Heart right ventricle (tissue), 16 donors: ENCODE data around the gene SAMD3. TPM values are rescaled to one million over a fixed set of nuclear protein-coding genes. Genes with fewer than 3 reads are reported as not detected.
"Not testable (repeated sequence)": the region's sequence is repeated elsewhere in the genome, so short reads cannot be mapped to it uniquely, and the experiment has no call there.

Experiments used
- ATAC-seq, 8 donors: fragments of 200-7000 bp; cut with Tn5 transposase; one replicate each; pipeline ENCODE4 v1.9.1; 2020; ENCODE audit warnings: mild to moderate bottlenecking in 8 of 8, moderate library complexity in 8 of 8, moderate number of reproducible peaks in 1 of 8
- DNase-seq, 2 donors: peaks; one replicate each; pipeline ENCODE4 v3.0.0-alpha.2; 2020
- H3K27ac ChIP-seq, 10 donors: fragments of 200-600 bp; sonication (generic) in 2 of 10; one replicate each; pipeline versions ENCODE4 v1.5.0 to v1.8.0; 2020 to 2022; ENCODE audit warnings: mild to moderate bottlenecking in 3 of 10
- H3K27me3 ChIP-seq, 7 donors: fragments of 200-600 bp; one replicate each; pipeline ENCODE4 v1.8.0; 2021 to 2022; ENCODE audit warnings: mild to moderate bottlenecking in 2 of 7
- H3K36me3 ChIP-seq, 9 donors: fragments of 200-600 bp; sonication (generic) in 1 of 9; one replicate each; pipeline versions ENCODE4 v1.5.0 to v1.8.0; 2020 to 2022; ENCODE audit warnings: mild to moderate bottlenecking in 2 of 9
- H3K4me1 ChIP-seq, 9 donors: fragments of 200-600 bp; sonication (generic) in 1 of 9; one replicate each; pipeline versions ENCODE4 v1.5.0 to v1.8.0; 2020 to 2022; ENCODE audit warnings: mild to moderate bottlenecking in 4 of 9
- H3K4me3 ChIP-seq, 10 donors: fragments of 200-600 bp; sonication (generic) in 2 of 10; one replicate each; pipeline versions ENCODE4 v1.5.0 to v1.8.0; 2020 to 2022; ENCODE audit warnings: mild to moderate bottlenecking in 7 of 10, moderate library complexity in 2 of 10
- H3K9me3 ChIP-seq, 11 donors: fragments of 200-600 bp in 10 of 11; sonication (generic) in 2 of 11; one replicate each; pipeline versions ENCODE4 v1.5.0 to v1.8.0; 2013 to 2022; ENCODE audit warnings: mild to moderate bottlenecking in 2 of 11, control low read depth in 1 of 11, moderate library complexity in 1 of 11
- whole genome bisulfite sequencing, 2 donors: extraction: QIAGEN DNeasy Blood & Tissue Kit; methylation state at CpG; one replicate each; pipeline ENCODE4 v1.1.7; 2013; ENCODE audit warnings: inconsistent platforms in 1 of 2; 5-methylcytosine and 5-hydroxymethylcytosine counted together
- intact Hi-C, 10 donors: fragments of 100-400 bp; cut with DNase I; formaldehyde crosslinking; loops; one replicate each; pipeline versions ENCODE4 v1.11.1 to v1.14.2; 2022
- polyA plus RNA-seq, 2 donors: library from polyadenylated mRNA; stranded (reverse); fragments of 200-250 nt; gene quantifications; one replicate each; pipeline ENCODE4 v1.2.3, GENCODE V29; 2013
- total RNA-seq, 10 donors: library from RNA; stranded (reverse); fragmentation: NEBNext Ultra II Directional in 3 of 10; extraction: Animal tissue kit (Norgen Biotek cat#: 25700) in 3 of 10; gene quantifications; one replicate each; pipeline versions ENCODE4 v1.2.1 to v1.2.4, GENCODE V29; 2021 to 2023
- TF ChIP-seq, protein P1 (sequence below), 9 donors: fragments of 200-600 bp; sonication (generic) in 2 of 9; IDR thresholded peaks; one replicate each; pipeline versions ENCODE4 v1.5.0 to v1.8.0; 2021 to 2022; ENCODE audit warnings: antibody characterized with exemption in 9 of 9, mild to moderate bottlenecking in 5 of 9, moderate library complexity in 1 of 9
- donor health status: Arrhythmogenic right ventricular cardiomyopathy.
- donor health status: ischemic (EF 13 %, LVEDD 7.1; RV severe dilation, severe dysfunction).
- donor health status: healthy with polysubstance abuse.
- donor health status: DM: no; HTN: yes; CAD: no.
- donor health status: DM: no; HTN: no; CAD: no.
- donor health status: ischemic (EF 25% LVEDD 6.9; RV normal size, moderate dysfunction).
- donor health status: ischemic (EF 25% LVEDD 5.7; RV mildly dilated, moderate dysfunction).
- donor health status: healthy.
- donor health status: DM: yes; HTN: yes; CAD: no.
- donor health status: Ischemic cardiomyopathy.
- donor health status: ischemic (EF 35%, LVEDD 5.7; RV mildly dilated, moderate dysfunction).
- donor health status: nonischemic (EF 11% LVEDD 7.7; RV severe dilation, severe dysfunction).
- donor health status: DM: yes; HTN: yes; CAD: no.
- donor health status: PGD.
- donor health status: ischemic (EF 29% LVEDD 5.4; RV normal size, mild dysfunction).
- donor health status: nonischemic (EF 23%, LVEDD 6.1; RV moderate dilation, normal function).

SAMD3 gene
- total and polyA plus RNA-seq, 12 donors: 0.12 to 3.1 (median 0.51) TPM; not detected in 7

DNA sequence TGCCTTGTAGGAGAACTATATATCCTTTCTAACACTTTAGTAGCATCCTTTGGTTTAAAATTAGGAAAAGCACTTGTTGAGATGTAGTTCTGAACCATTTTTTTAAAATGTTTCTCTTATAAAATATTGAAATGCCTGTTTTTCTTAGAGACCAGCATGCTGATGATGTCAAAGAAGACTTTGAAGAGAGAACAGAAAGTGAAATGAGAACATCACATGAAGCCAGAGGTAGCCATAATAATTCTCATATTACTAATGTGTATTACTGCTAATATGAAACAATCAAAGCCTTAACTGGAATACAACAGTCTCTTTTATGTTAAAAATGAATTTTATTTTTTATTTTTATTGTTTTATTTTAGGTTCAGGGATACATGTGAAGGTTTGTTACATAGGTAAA is 102.0 kb downstream of the SAMD3 start:
- H3K27ac ChIP-seq: no peak overlapping the region
- ATAC-seq (no peak), DNase-seq (no peak)
- H3K9me3 ChIP-seq: no peaks in the 10 kb centered on the region
- intact Hi-C loops: no loop called here
- peaks cover 0 to 7% (median 0%) of the 10 kb centered on the region in 9 donors for H3K36me3 ChIP-seq
- TF ChIP-seq, protein P1, sequence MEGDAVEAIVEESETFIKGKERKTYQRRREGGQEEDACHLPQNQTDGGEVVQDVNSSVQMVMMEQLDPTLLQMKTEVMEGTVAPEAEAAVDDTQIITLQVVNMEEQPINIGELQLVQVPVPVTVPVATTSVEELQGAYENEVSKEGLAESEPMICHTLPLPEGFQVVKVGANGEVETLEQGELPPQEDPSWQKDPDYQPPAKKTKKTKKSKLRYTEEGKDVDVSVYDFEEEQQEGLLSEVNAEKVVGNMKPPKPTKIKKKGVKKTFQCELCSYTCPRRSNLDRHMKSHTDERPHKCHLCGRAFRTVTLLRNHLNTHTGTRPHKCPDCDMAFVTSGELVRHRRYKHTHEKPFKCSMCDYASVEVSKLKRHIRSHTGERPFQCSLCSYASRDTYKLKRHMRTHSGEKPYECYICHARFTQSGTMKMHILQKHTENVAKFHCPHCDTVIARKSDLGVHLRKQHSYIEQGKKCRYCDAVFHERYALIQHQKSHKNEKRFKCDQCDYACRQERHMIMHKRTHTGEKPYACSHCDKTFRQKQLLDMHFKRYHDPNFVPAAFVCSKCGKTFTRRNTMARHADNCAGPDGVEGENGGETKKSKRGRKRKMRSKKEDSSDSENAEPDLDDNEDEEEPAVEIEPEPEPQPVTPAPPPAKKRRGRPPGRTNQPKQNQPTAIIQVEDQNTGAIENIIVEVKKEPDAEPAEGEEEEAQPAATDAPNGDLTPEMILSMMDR (IDR thresholded peaks at IDR 0.05): no peak
- no peaks in the 10 kb centered on the region for H3K27me3 ChIP-seq
- no peaks in the 10 kb centered on the region for H3K4me1 ChIP-seq
- H3K4me3 ChIP-seq: no peak overlapping the region

DNA sequence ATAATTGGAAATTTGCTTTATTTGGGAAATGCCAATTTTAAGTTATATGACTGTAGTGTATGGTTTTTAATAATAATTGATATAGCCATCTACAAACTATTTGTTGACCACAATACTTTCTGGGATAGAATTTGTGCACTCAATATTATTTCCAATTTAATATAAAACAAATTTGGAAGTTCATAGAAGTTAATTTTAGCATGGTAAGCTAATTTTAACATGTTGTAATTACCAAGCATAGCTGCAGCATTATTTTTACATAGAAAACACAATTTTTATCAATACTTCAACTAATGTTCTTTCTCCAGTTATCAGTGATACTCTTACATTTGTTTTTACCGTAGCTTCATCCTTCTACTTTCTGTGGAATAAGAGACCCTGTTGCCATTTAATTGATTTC is 103.5 kb downstream of the SAMD3 start:
- H3K27ac ChIP-seq: no peak overlapping the region
- 94 to 100% methylated on average over 1 of the region's 1 CpG for WGBS, 2 donors
- peaks cover 0 to 7% (median 0%) of the 10 kb centered on the region in 9 donors for H3K36me3 ChIP-seq
- no peaks in the 10 kb centered on the region for H3K9me3 ChIP-seq
- ATAC-seq: no peak
- TF ChIP-seq, protein P1 (IDR thresholded peaks at IDR 0.05): no peak
- H3K4me3 ChIP-seq: no peak overlapping the region
- DNase-seq: no peak
- intact Hi-C loops: no loop called here
- no peaks in the 10 kb centered on the region for H3K27me3 ChIP-seq
- H3K4me1 ChIP-seq: no peaks in the 10 kb centered on the region

DNA sequence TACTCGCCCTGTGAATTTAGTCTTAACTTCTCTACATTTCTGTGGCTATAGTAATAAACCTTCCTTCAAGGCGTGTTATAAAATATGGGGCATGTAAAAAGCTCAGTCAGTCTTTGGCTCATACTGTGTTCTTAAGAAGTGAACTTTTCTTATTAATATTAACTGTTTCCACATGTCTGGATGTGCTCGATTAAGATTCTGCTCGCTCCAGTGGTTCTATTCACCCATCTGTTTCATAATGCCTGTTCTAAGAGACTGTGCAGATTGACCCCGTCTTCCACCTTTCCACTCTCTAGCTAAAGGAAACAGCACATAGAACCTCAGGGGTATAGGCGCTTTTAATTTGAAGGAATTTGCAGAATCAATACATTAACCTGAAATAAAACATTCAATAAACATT is 104.5 kb downstream of the SAMD3 start:
- WGBS, 2 donors: 97 to 98% methylated on average over 6 of the region's 6 CpGs
- TF ChIP-seq, protein P1 (IDR thresholded peaks at IDR 0.05): no peak

DNA sequence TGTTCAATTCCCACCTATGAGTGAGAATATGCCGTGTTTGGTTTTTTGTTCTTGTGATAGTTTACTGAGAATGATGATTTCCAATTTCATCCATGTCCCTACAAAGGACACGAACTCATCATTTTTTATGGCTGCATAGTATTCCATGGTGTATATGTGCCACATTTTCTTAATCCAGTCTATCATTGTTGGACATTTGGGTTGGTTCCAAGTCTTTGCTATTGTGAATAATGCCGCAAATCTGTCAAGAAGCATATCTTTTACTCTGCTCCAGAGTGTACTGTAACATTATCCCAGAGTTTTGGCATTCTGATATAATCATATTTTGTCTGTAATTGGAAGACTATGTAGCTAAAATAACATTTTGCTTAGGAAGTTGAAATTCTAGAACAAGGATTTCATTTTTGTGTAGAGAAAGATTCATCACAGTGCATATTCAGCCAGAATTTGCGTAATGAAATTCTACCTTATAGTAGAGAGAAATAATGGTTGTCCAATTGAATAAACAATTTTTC is 105.5 kb downstream of the SAMD3 start:
- H3K27ac ChIP-seq, H3K36me3 ChIP-seq, H3K4me3 ChIP-seq, ATAC-seq, H3K9me3 ChIP-seq, intact Hi-C loops, DNase-seq, H3K27me3 ChIP-seq, H3K4me1 ChIP-seq: not testable (repeated sequence)
- WGBS, 2 donors: 97 to 99% methylated on average over 2 of the region's 4 CpGs

More for the DNA sequence above, 104.5 kb downstream of the SAMD3 start:
- no peaks in the 10 kb centered on the region for H3K9me3 ChIP-seq
- no peak overlapping the region for H3K27ac ChIP-seq
- H3K36me3 ChIP-seq: peaks cover 0 to 7% (median 0%) of the 10 kb centered on the region in 9 donors
- DNase-seq: no peak
- no peaks in the 10 kb centered on the region for H3K4me1 ChIP-seq
- ATAC-seq: no peak
- H3K27me3 ChIP-seq: no peaks in the 10 kb centered on the region
- no peak overlapping the region for H3K4me3 ChIP-seq
- intact Hi-C loops: no loop called here

DNA sequence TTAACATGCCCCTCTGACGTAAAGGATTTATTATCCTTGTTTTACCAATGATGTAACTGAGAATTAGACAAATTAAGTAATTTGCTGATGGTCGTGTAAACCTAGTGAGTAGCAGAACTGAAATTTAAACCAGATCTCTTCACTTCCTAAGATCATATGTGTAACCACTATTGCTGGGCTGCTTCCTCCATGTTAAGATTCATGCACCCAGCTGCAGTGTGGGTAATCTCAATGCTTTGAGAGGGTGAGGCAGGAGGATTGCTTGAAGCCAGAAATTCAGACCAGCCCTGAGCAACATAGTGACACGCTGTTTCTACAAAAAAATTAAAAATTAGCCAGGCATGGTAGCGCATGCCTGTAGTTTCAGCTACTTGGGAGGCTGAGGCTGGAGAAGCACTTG is 106.5 kb downstream of the SAMD3 start:
- ATAC-seq (no peak), DNase-seq (no peak)
- Histone ChIP-seq H3K9me3 (no peaks in the 10 kb centered on the region), H3K4me1 (no peaks in the 10 kb centered on the region), H3K27ac (no peak overlapping the region), H3K4me3 (no peak overlapping the region), H3K36me3 (peaks cover 0 to 7% (median 0%) of the 10 kb centered on the region in 9 donors), H3K27me3 (no peaks in the 10 kb centered on the region)
- WGBS, 2 donors: 91 to 93% methylated on average over 4 of the region's 4 CpGs
- intact Hi-C loops: no loop called here
- TF ChIP-seq, protein P1 (IDR thresholded peaks at IDR 0.05): no peak
